HUES6 (cell line): Measurements from ENCODE around the gene KLHL14.

Experiments used
- H3K27ac ChIP-seq: 2 replicates; pipeline ENCODE4 v1.7.0; 2013; ENCODE audit warnings: low read depth, mild to moderate bottlenecking, low read length, inconsistent platforms
- H3K27me3 ChIP-seq: 2 replicates; pipeline ENCODE4 v1.6.1; 2013; ENCODE audit warnings: low read length; ENCODE audit not compliant: control insufficient read depth, insufficient read depth
- H3K36me3 ChIP-seq: 2 replicates; pipeline ENCODE4 v1.6.1; 2013; ENCODE audit warnings: low read length; ENCODE audit not compliant: control insufficient read depth, insufficient read depth
- H3K4me1 ChIP-seq: 2 replicates; pipeline ENCODE4 v1.6.1; 2013; ENCODE audit warnings: low read length; ENCODE audit not compliant: control insufficient read depth, insufficient read depth
- H3K4me3 ChIP-seq: 2 replicates; pipeline ENCODE4 v1.5.1; 2013; ENCODE audit warnings: low read depth, low read length
- H3K9ac ChIP-seq: one replicate; pipeline ENCODE4 v1.6.1; 2013; ENCODE audit warnings: mild to moderate bottlenecking, low read length
- H3K9me3 ChIP-seq: 2 replicates; pipeline ENCODE4 v1.6.1; 2013; ENCODE audit warnings: low read depth, low read length; ENCODE audit not compliant: control insufficient read depth, insufficient read depth

KLHL14 gene, protein sequence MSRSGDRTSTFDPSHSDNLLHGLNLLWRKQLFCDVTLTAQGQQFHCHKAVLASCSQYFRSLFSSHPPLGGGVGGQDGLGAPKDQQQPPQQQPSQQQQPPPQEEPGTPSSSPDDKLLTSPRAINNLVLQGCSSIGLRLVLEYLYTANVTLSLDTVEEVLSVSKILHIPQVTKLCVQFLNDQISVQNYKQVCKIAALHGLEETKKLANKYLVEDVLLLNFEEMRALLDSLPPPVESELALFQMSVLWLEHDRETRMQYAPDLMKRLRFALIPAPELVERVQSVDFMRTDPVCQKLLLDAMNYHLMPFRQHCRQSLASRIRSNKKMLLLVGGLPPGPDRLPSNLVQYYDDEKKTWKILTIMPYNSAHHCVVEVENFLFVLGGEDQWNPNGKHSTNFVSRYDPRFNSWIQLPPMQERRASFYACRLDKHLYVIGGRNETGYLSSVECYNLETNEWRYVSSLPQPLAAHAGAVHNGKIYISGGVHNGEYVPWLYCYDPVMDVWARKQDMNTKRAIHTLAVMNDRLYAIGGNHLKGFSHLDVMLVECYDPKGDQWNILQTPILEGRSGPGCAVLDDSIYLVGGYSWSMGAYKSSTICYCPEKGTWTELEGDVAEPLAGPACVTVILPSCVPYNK

DNA sequence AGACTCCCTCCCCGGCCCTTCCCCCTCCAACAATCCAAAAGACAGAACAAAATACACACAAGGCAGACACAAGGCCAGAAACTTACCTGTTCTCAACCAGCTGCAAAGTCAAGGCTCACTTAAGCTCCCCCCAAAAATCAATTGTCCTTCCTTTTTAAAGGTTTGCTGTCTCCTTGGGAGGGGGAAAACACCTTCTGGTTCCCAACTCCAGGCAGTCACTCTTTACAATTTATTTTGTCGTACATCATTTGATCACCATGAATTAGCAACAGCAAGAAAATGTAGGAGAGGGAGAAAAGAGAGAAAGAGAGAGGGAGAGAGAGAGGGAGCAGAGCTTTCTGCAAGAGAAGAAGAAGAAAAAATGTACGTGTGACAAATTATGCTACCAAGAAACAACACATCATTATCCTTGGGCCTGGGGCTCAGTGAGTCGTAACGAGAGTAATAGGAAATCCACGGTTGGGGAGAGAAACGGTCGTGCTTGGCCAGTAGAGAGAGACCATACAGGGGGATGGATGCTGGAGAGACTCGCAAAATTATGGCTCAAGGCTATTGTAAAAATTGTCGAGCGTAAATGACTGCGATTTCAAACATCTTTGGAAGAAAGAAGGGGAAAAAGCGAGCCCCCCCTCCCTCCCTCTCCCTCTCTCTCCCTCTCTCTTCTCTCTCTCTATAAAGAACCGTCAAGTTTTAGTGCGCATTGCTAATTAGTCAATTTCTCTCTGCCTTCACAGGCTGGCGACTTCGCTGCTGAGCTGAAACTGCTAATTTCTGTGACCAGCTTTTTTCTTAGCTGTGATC is at the start of gene KLHL14:
TSS of gene KLHL14 (minus strand) at position 443 of the 801 bp plus-strand sequence. CDS start 2,432 bp downstream, outside the sequence.
- Histone ChIP-seq H3K9ac (peak within 1 kb of the TSS; percentile 20), H3K9me3 (no peaks in the 10 kb centered on the region), H3K27ac (no peak within 1 kb of the TSS), H3K4me3 (peak within 1 kb of the TSS; percentile 71), H3K27me3 (peaks cover 70% of the 10 kb centered on the region), H3K36me3 (no peaks in the 10 kb centered on the region), H3K4me1 (peaks cover 30% of the 10 kb centered on the region)

- no peak overlapping the region for H3K9ac ChIP-seq
- no peaks in the 10 kb centered on the region for H3K9me3 ChIP-seq
- no peak overlapping the region for H3K27ac ChIP-seq
- H3K4me3 ChIP-seq = no peak overlapping the region
- H3K27me3 ChIP-seq = no peaks in the 10 kb centered on the region
- no peaks in the 10 kb centered on the region for H3K36me3 ChIP-seq
- H3K4me1 ChIP-seq = no peaks in the 10 kb centered on the region
These were observed 49.4 kb upstream of the KLHL14 start for GRCh38 chr18:32822197-32822596.

- Histone ChIP-seq H3K9ac (no peak overlapping the region), H3K27ac (no peak overlapping the region), H3K27me3 (no peaks in the 10 kb centered on the region), H3K9me3 (no peaks in the 10 kb centered on the region), H3K36me3 (no peaks in the 10 kb centered on the region), H3K4me3 (no peak overlapping the region), H3K4me1 (no peaks in the 10 kb centered on the region)
These were observed 43.1 kb upstream of the KLHL14 start for GRCh38 chr18:32815881-32816280.

DNA sequence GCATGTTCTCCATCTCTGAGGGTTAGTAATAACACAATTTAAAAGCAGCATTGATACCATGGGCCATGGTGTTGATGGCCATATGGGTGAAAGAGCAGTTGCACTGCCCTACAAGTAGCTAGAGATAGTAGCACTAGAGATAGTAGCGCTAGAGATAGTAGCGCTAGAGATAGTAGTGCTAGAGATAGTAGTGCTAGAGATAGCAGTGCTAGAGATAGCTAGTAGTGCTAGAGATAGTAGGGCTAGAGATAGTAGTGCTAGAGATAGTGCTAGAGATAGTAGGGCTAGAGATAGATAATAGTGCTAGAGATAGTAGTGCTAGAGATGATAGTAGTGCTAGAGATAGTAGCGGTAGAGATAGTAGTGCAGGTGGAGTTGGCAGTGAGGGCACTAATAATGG is 39.5 kb upstream of the KLHL14 start:
- H3K9ac ChIP-seq = peak overlapping the region; percentile 72
- H3K4me1 ChIP-seq = no peaks in the 10 kb centered on the region
- no peaks in the 10 kb centered on the region for H3K36me3 ChIP-seq
- H3K4me3 ChIP-seq = no peak overlapping the region
- H3K27ac ChIP-seq = no peak overlapping the region
- peaks cover 4% of the 10 kb centered on the region; the same call in 1 of the 2 replicates for H3K27me3 ChIP-seq
- no peaks in the 10 kb centered on the region for H3K9me3 ChIP-seq

- peaks cover 4% of the 10 kb centered on the region; the same call in 1 of the 2 replicates for H3K27me3 ChIP-seq
- no peaks in the 10 kb centered on the region for H3K9me3 ChIP-seq
- no peaks in the 10 kb centered on the region for H3K4me1 ChIP-seq
- H3K9ac ChIP-seq = no peak overlapping the region
- H3K4me3 ChIP-seq = no peak overlapping the region
- no peaks in the 10 kb centered on the region for H3K36me3 ChIP-seq
- no peak overlapping the region for H3K27ac ChIP-seq
These were observed 37.5 kb upstream of the KLHL14 start for GRCh38 chr18:32810314-32810713.

- no peak overlapping the region for H3K27ac ChIP-seq
These were observed 32.5 kb upstream of the KLHL14 start for GRCh38 chr18:32805354-32805753.

DNA sequence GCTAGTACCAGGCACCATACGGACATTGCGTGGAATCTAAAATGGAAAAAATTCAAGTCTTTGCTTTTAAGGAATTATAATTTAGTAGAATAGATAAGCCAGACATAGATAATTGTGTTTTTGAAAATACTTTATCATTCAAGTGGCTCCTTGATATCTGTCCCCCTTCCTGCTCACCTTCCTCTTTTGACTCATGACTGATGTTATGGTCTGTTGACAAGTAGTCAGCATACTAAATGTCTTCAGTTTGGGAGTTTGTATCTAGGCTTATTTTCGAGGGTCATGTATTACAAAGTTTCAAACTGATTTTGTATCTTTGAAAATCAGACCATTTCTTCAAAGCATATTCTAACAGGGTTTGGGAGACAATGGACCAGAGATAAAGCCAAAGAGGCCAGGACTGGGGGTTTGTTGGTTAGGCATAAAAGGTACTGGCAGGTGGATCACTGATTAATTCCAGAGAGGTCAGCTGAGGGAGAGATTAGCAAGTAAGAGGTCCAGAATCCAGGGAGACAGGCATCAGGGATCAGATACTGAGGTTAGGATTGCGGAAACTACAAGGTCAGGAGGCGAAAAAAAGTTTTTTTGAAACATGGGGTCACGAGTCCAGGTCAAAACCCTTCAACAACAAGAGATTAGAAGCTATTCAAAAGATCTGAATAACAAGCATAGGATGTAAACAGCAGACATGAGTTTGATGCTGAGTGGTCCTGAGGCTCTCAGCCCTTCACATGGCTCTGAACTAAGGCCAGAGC is 31.5 kb upstream of the KLHL14 start:
- Histone ChIP-seq H3K27ac (no peak overlapping the region), H3K27me3 (peaks cover 4% of the 10 kb centered on the region; the same call in 1 of the 2 replicates), H3K9ac (no peak overlapping the region), H3K4me1 (no peaks in the 10 kb centered on the region), H3K4me3 (no peak overlapping the region), H3K9me3 (no peaks in the 10 kb centered on the region; the same call in 1 of the 2 replicates), H3K36me3 (no peaks in the 10 kb centered on the region)

More at GRCh38 chr18:32805354-32805753, 32.5 kb upstream of the KLHL14 start:
- no peaks in the 10 kb centered on the region for H3K4me1 ChIP-seq
- H3K9me3 ChIP-seq = no peaks in the 10 kb centered on the region
- peaks cover 4% of the 10 kb centered on the region; the same call in 1 of the 2 replicates for H3K27me3 ChIP-seq
- no peak overlapping the region for H3K4me3 ChIP-seq
- H3K36me3 ChIP-seq = no peaks in the 10 kb centered on the region
- no peak overlapping the region for H3K9ac ChIP-seq

DNA sequence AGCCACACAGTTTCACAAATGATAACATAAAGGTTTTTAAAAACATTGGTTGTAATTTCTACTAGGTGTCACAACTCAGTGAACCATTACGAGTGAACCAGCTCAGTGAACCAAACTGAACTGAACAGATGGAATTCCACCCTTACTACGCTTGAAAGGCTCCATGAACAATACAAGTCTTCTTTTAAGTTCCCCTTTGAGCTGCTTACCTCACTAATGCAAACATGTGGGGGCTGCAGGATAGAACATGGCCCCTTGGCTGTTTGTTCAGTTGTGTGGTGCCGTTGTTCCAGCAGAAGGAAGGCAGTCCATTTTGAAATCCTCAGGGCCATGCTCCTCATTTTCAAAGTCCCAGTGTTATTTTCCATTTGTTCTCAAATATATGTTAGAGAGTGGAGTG is 30.7 kb upstream of the KLHL14 start:
- Histone ChIP-seq H3K9ac (no peak overlapping the region), H3K4me1 (no peaks in the 10 kb centered on the region), H3K27ac (no peak overlapping the region), H3K36me3 (no peaks in the 10 kb centered on the region), H3K27me3 (no peaks in the 10 kb centered on the region; the same call in 1 of the 2 replicates), H3K9me3 (peaks cover 6% of the 10 kb centered on the region; the same call in 1 of the 2 replicates), H3K4me3 (no peak overlapping the region)

DNA sequence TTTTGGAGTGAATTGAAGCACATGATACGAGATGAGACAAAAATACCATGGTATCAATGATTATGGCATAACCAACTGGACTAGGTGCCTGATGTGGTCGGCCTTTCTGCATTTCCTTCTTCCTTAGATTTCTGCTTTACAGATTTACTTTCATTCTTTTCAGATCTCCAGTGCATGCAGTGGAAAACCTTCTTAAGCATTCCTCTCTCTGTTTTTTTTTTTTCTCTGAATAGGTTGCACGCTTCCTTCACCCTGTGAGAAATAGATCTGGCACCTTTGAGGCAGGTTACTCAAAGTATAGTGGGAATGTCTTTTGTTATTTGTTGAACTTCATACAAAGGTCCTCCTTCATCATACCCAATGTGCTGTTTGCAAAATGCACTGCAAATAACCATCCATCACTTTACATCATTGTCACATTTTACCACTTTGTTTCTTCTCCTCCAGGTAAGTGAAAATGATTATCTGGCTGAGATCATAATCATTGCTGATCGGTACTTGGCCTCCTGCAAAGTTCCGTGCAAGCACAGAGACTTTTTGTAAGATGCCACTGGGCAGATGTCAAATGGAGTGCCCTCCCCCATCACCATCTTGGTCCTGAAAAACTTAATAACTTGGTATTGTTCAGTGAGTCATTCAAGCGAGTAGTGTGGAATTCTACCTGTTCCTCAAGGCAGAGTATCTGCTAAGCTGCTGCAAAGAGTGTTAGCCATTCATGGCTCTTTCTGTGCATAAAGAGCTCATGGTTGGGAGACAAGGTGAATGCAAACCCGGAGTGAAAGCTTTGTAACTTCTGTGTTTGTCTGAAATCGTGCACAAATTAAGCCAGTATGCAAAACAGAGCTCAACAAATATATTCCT is 30.0 kb upstream of the KLHL14 start:
- H3K4me1 ChIP-seq = no peaks in the 10 kb centered on the region
- H3K9ac ChIP-seq = no peak overlapping the region
- H3K27ac ChIP-seq = no peak overlapping the region

GRCh38 chr18:32801228-32801627 is 28.4 kb upstream of the KLHL14 start:
- Histone ChIP-seq H3K36me3 (no peaks in the 10 kb centered on the region), H3K27me3 (no peaks in the 10 kb centered on the region), H3K4me3 (no peak overlapping the region), H3K9me3 (peaks cover 10% of the 10 kb centered on the region; the same call in 1 of the 2 replicates), H3K9ac (no peak overlapping the region), H3K27ac (no peak overlapping the region), H3K4me1 (no peaks in the 10 kb centered on the region)

More for the DNA sequence above, 30.0 kb upstream of the KLHL14 start:
- no peaks in the 10 kb centered on the region for H3K36me3 ChIP-seq
- no peak overlapping the region for H3K4me3 ChIP-seq
- H3K27me3 ChIP-seq = no peaks in the 10 kb centered on the region
- H3K9me3 ChIP-seq = peaks cover 10% of the 10 kb centered on the region; the same call in 1 of the 2 replicates
